Endothelial cell (in vitro differentiated cells): Measurements from ENCODE around the gene HAGH. TPM values are rescaled to one million over a fixed set of nuclear protein-coding genes. Genes with fewer than 3 reads are reported as not detected.

Experiments used
- DNase-seq: peaks from one replicate; pipeline ENCODE4 v3.0.0; 2021; ENCODE audit warnings: low spot score
- H3K27ac Mint-ChIP-seq: one replicate; pipeline ENCODE4 v1.8.0; 2021; ENCODE audit warnings: mixed read lengths, inconsistent platforms; ENCODE audit not compliant: unreplicated experiment
- H3K27me3 Mint-ChIP-seq: one replicate; pipeline ENCODE4 v1.8.0; 2021; ENCODE audit warnings: mild to moderate bottlenecking, moderate library complexity, mixed read lengths, inconsistent platforms; ENCODE audit not compliant: unreplicated experiment
- H3K36me3 Mint-ChIP-seq: one replicate; pipeline ENCODE4 v1.8.0; 2021; ENCODE audit warnings: mild to moderate bottlenecking, low read depth, mixed read lengths, inconsistent platforms; ENCODE audit not compliant: unreplicated experiment
- H3K4me1 Mint-ChIP-seq: one replicate; pipeline ENCODE4 v1.8.0; 2021; ENCODE audit warnings: mild to moderate bottlenecking, mixed read lengths, inconsistent platforms; ENCODE audit not compliant: unreplicated experiment
- H3K4me3 Mint-ChIP-seq: one replicate; pipeline ENCODE4 v1.8.0; 2021; ENCODE audit warnings: mild to moderate bottlenecking, mixed read lengths, inconsistent platforms; ENCODE audit not compliant: unreplicated experiment
- H3K9me3 Mint-ChIP-seq: one replicate; pipeline ENCODE4 v1.8.0; 2021; ENCODE audit warnings: mixed read lengths, inconsistent platforms; ENCODE audit not compliant: unreplicated experiment
- CTCF ChIP-seq: fragments of 200-600 bp; sonication (generic); IDR thresholded peaks from one replicate; pipeline ENCODE4 v1.5.0; 2021; ENCODE audit warnings: antibody characterized with exemption; ENCODE audit not compliant: unreplicated experiment
- total RNA-seq: library from RNA; stranded (reverse); fragmentation: NEBNext Ultra II Directional; extraction: Animal tissue kit (Norgen Biotek cat#: 25700); gene quantifications from one replicate; pipeline ENCODE4 v1.2.1, GENCODE V29; 2021; ENCODE audit not compliant: unreplicated experiment

The HAGH gene
- total RNA-seq, 1 donor from 2014 or later, result 44.8 TPM

DNA sequence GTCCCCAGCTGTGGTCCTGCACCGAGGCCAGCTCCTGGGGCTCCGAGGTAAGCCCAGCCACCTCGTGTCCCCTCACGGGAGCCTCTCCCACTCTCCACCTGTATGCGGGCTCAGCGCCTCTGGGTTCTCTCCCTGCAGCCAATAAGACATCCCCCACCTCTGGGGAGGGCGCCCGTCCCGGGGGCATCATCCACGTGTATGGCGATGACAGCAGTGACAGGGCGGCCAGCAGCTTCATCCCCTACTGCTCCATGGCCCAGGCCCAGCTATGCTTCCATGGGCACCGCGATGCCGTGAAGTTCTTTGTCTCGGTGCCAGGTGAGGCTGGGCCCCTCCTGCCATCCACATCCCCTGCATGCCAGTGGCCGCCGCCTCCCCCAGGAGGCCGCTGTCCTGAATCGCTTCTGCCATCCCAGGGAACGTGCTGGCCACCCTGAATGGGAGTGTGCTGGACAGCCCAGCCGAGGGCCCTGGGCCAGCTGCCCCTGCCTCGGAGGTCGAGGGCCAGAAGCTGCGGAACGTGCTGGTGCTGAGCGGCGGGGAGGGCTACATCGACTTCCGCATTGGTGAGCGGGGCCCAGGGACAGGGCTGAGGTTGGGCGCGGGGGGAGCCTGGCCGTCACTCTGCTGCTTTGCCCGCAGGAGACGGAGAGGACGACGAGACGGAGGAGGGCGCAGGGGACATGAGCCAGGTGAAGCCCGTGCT is 58.4 kb downstream of the HAGH start:
- DNase-seq, result no peak
- no peak for TF ChIP-seq CTCF
- Mint-ChIP-seq H3K4me3 (no peak overlapping the region), H3K4me1 (peaks cover 7% of the 10 kb centered on the region), H3K27ac (no peak overlapping the region), H3K9me3 (no peaks in the 10 kb centered on the region), H3K36me3 (peaks cover 7% of the 10 kb centered on the region), H3K27me3 (peaks cover 15% of the 10 kb centered on the region)

- no peak for DNase-seq
- Mint-ChIP-seq H3K27ac (no peak overlapping the region), H3K9me3 (no peaks in the 10 kb centered on the region), H3K4me3 (no peak overlapping the region), H3K27me3 (peaks cover 14% of the 10 kb centered on the region), H3K36me3 (peaks cover 7% of the 10 kb centered on the region), H3K4me1 (peaks cover 6% of the 10 kb centered on the region)
- no peak for TF ChIP-seq CTCF
Measured at GRCh38 chr16:1767116-1767994, 59.3 kb downstream of the HAGH start.

GRCh38 chr16:1766701-1767100 is 59.9 kb downstream of the HAGH start:
- no peak overlapping the region for H3K4me3 Mint-ChIP-seq

GRCh38 chr16:1766231-1766630 is 60.4 kb downstream of the HAGH start:
- Mint-ChIP-seq H3K4me3 (peak overlapping the region; percentile 56), H3K4me1 (no peaks in the 10 kb centered on the region), H3K36me3 (peaks cover 16% of the 10 kb centered on the region), H3K9me3 (no peaks in the 10 kb centered on the region), H3K27ac (no peak overlapping the region), H3K27me3 (peaks cover 15% of the 10 kb centered on the region)
- no peak for TF ChIP-seq CTCF
- DNase-seq, result no peak

More at GRCh38 chr16:1766701-1767100, 59.9 kb downstream of the HAGH start:
- Mint-ChIP-seq H3K36me3 (peaks cover 11% of the 10 kb centered on the region), H3K27me3 (peaks cover 10% of the 10 kb centered on the region), H3K4me1 (no peaks in the 10 kb centered on the region), H3K27ac (no peak overlapping the region), H3K9me3 (no peaks in the 10 kb centered on the region)
- no peak for TF ChIP-seq CTCF
- DNase-seq, result no peak

DNA sequence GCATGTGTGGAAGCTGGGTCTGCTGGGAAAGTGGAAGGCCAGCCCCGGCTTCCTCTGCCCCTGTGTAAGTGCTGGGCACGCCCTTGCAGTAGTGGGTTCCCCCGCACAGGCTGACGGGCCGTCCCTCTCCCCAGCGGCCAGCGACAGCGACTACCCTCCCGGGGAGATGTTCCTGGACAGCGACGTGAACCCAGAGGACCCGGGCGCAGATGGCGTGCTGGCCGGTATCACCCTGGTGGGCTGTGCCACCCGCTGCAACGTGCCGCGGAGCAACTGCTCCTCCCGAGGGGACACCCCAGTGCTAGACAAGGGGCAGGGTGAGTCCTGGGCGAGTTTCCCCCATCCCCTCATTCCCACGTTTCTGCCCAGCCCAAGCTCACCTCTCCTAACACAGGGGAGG is 60.8 kb downstream of the HAGH start:
- no peaks in the 10 kb centered on the region for H3K9me3 Mint-ChIP-seq
- H3K4me1 Mint-ChIP-seq, result no peaks in the 10 kb centered on the region
- no peak overlapping the region for H3K27ac Mint-ChIP-seq
- TF ChIP-seq CTCF, result no peak
- H3K27me3 Mint-ChIP-seq, result peaks cover 16% of the 10 kb centered on the region
- peak overlapping the region; percentile 56 for H3K4me3 Mint-ChIP-seq
- H3K36me3 Mint-ChIP-seq, result peaks cover 18% of the 10 kb centered on the region
- DNase-seq, result no peak
